ENCODE results near the gene IGFL3. TPM values are rescaled to one million over a fixed set of nuclear protein-coding genes. Genes with fewer than 3 reads are reported as not detected.
A peak's percentile ranks its signal among the peaks of the same experiment; 100 is the strongest.

IGFL3 gene
- total RNA-seq, 1 experiment from 2014 or later: not detected

DNA sequence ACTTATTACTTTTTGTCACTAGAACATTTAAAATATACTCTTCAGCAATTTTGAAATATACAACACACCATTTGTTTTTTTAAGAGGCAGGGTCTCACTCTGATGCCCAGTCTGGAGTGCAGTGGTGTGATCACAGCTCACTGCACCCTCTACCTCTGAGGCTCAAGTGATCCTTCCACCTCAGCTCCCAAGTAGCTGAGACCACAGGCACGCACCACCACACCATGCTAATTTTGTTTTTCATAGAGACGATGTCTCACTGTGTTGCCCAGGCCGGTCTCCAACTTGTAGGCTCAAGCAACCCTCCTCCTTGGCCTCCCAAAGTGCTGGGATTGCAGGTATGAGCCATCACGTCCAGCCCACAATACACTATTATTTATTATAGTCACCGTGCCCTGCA is 26.1 kb upstream of the IGFL3 start:
- Mint-ChIP-seq H3K9me3 (no peaks in the 10 kb centered on the region), H3K27me3 (ENCODE audit: low read depth) (peaks cover 23% of the 10 kb centered on the region), H3K4me1 (0 out of 2 replicates have a peak, but pooled peaks cover 4% of the 10 kb centered on the region), H3K4me3 (no peak overlapping the region), H3K36me3 (no peaks in the 10 kb centered on the region), H3K27ac (no peak overlapping the region)
- no peak for DNase-seq (ENCODE audit: low spot score)
- no peak for ATAC-seq
- TF ChIP-seq ZNF121 (CRISPR knock-in tag; IDR thresholded peaks at IDR 0.05): peak; percentile 69
- TF ChIP-seq, protein P1, sequence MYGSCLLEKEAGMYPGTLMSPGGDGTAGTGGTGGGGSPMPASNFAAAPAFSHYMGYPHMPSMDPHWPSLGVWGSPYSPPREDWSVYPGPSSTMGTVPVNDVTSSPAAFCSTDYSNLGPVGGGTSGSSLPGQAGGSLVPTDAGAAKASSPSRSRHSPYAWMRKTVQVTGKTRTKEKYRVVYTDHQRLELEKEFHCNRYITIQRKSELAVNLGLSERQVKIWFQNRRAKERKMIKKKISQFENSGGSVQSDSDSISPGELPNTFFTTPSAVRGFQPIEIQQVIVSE (CRISPR knock-in tag; IDR thresholded peaks at IDR 0.05; ENCODE audit: borderline replicate concordance): no peak
- POLR2A ChIA-PET: no interaction called here
- CTCF ChIA-PET: no interaction called here

DNA sequence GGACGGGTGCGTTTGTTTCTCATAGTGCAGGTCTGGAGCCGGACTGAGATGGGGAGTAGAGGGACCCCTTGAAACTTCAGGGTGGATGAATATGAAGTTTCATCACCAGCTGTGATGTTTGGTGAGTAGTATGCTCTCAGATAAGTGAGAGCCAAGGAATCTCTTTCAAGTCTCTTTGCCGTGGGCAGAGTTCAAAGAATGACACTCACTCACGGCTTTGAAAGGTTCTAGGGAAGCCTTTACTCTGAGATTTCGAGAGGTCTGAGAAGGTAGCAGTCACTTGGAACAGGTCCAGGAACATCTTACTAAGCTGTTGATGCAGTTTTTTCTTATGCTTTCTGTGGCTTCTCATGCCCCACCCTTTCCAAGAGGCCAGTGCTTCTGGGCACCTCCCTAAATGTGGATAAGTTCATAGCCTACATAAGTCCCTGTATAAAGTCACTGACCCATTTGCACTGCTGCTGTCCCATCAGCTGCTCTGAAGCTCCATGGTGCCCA is 23.4 kb upstream of the IGFL3 start, which contains the start of gene IGFL2:
Gene IGFL2 (plus strand): TSS at position 448 of the 498 bp plus-strand sequence. CDS start 41 bp downstream, at position 489.
- H3K9me3 Mint-ChIP-seq: no peaks in the 10 kb centered on the region
- H3K4me1 Mint-ChIP-seq: 0 out of 2 replicates have a peak, but pooled peaks cover 6% of the 10 kb centered on the region
- DNase-seq (ENCODE audit: low spot score) (no peak), ATAC-seq (no peak)
- peaks cover 18% of the 10 kb centered on the region for H3K27me3 Mint-ChIP-seq (ENCODE audit: low read depth)
- ChIA-PET CTCF (interaction anchor here (1.1 kb wide), 1 partner anchor 187 kb away, joined by 3 read pairs; no protein-coding TSS in a partner anchor), POLR2A (no interaction called here)
- H3K27ac Mint-ChIP-seq: no peak within 1 kb of the TSS
- no peak within 1 kb of the TSS for H3K4me3 Mint-ChIP-seq
- no peak for TF ChIP-seq SP1 (CRISPR knock-in tag; conservative IDR thresholded peaks at IDR 0.05)
- TF ChIP-seq, protein P2, sequence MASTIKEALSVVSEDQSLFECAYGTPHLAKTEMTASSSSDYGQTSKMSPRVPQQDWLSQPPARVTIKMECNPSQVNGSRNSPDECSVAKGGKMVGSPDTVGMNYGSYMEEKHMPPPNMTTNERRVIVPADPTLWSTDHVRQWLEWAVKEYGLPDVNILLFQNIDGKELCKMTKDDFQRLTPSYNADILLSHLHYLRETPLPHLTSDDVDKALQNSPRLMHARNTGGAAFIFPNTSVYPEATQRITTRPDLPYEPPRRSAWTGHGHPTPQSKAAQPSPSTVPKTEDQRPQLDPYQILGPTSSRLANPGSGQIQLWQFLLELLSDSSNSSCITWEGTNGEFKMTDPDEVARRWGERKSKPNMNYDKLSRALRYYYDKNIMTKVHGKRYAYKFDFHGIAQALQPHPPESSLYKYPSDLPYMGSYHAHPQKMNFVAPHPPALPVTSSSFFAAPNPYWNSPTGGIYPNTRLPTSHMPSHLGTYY (CRISPR knock-in tag; IDR thresholded peaks at IDR 0.05): no peak
- no peak for TF ChIP-seq RORB (CRISPR knock-in tag; IDR thresholded peaks at IDR 0.05)
- no peak for TF ChIP-seq CREM (CRISPR knock-in tag; IDR thresholded peaks at IDR 0.05)
- TF ChIP-seq FOXJ3 (CRISPR knock-in tag; IDR thresholded peaks at IDR 0.05; ENCODE audit: borderline replicate concordance): no peak
- no peak for TF ChIP-seq TP53 (CRISPR knock-in tag; IDR thresholded peaks at IDR 0.05)
- no peak for TF ChIP-seq SMAD3 (CRISPR knock-in tag; IDR thresholded peaks at IDR 0.05; ENCODE audit: borderline replicate concordance)
- no peak for TF ChIP-seq ZBTB21 (CRISPR knock-in tag; IDR thresholded peaks at IDR 0.05; ENCODE audit: borderline replicate concordance)
- TF ChIP-seq, protein P3, sequence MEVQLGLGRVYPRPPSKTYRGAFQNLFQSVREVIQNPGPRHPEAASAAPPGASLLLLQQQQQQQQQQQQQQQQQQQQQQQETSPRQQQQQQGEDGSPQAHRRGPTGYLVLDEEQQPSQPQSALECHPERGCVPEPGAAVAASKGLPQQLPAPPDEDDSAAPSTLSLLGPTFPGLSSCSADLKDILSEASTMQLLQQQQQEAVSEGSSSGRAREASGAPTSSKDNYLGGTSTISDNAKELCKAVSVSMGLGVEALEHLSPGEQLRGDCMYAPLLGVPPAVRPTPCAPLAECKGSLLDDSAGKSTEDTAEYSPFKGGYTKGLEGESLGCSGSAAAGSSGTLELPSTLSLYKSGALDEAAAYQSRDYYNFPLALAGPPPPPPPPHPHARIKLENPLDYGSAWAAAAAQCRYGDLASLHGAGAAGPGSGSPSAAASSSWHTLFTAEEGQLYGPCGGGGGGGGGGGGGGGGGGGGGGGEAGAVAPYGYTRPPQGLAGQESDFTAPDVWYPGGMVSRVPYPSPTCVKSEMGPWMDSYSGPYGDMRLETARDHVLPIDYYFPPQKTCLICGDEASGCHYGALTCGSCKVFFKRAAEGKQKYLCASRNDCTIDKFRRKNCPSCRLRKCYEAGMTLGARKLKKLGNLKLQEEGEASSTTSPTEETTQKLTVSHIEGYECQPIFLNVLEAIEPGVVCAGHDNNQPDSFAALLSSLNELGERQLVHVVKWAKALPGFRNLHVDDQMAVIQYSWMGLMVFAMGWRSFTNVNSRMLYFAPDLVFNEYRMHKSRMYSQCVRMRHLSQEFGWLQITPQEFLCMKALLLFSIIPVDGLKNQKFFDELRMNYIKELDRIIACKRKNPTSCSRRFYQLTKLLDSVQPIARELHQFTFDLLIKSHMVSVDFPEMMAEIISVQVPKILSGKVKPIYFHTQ (CRISPR knock-in tag; IDR thresholded peaks at IDR 0.05): no peak
- TF ChIP-seq NR3C1 (CRISPR knock-in tag; conservative IDR thresholded peaks at IDR 0.05; ENCODE audit: low read depth): no peak
- no peak for TF ChIP-seq ZNF423 (CRISPR knock-in tag; IDR thresholded peaks at IDR 0.05)
- TF ChIP-seq ZNF396 (CRISPR knock-in tag; IDR thresholded peaks at IDR 0.05; ENCODE audit: borderline replicate concordance): no peak
- no peak for TF ChIP-seq ELF4 (CRISPR knock-in tag; IDR thresholded peaks at IDR 0.05; ENCODE audit: low read depth)
- H3K36me3 Mint-ChIP-seq: no peaks in the 10 kb centered on the region

DNA sequence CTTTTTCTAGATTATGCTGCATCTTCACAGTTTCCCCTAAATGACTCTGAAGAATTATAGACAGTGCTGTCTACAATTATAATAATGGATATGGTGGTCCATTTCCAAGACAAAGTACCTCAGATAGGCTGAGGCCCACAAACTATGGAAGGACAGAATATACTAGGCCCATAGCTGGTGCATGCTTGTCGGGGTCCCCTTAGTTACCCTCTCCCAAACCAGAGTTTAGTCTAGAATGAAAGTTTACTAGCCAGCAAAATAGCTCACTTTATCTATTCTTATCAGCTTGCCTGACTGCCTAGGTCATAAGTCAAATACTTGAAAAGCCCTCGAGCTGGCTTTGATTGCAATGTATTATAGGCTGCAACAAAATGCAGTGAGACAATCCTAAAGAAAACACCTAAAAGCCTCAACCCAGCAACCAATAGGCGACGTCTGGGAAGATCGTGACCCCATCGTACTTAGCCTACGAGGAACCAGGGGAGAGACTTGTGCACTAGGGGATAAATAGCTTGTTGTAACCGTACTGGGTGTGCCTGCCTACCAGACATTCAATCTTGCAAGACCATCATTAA is 22.8 kb upstream of the IGFL3 start:
- Mint-ChIP-seq H3K4me3 (no peak overlapping the region), H3K9me3 (no peaks in the 10 kb centered on the region), H3K27me3 (ENCODE audit: low read depth) (peaks cover 18% of the 10 kb centered on the region), H3K27ac (no peak overlapping the region), H3K4me1 (0 out of 2 replicates have a peak, but pooled peaks cover 6% of the 10 kb centered on the region), H3K36me3 (no peaks in the 10 kb centered on the region)
- ChIA-PET POLR2A (no interaction called here), CTCF (interaction anchor here (1.1 kb wide), 1 partner anchor 186 kb away, joined by 3 read pairs; no protein-coding TSS in a partner anchor)
- DNase-seq (ENCODE audit: low spot score) (no peak), ATAC-seq (no peak)
- TF ChIP-seq TEAD1 (CRISPR knock-in tag; IDR thresholded peaks at IDR 0.05) (no peak), ZNF317 (CRISPR knock-in tag; IDR thresholded peaks at IDR 0.05; ENCODE audit: borderline replicate concordance, low read depth) (no peak), FOXJ3 (CRISPR knock-in tag; IDR thresholded peaks at IDR 0.05; ENCODE audit: borderline replicate concordance) (no peak), CREM (CRISPR knock-in tag; IDR thresholded peaks at IDR 0.05) (no peak), ZNF423 (CRISPR knock-in tag; IDR thresholded peaks at IDR 0.05) (no peak), FOXK1 (CRISPR knock-in tag; IDR thresholded peaks at IDR 0.05) (no peak)
- TF ChIP-seq, protein P4, sequence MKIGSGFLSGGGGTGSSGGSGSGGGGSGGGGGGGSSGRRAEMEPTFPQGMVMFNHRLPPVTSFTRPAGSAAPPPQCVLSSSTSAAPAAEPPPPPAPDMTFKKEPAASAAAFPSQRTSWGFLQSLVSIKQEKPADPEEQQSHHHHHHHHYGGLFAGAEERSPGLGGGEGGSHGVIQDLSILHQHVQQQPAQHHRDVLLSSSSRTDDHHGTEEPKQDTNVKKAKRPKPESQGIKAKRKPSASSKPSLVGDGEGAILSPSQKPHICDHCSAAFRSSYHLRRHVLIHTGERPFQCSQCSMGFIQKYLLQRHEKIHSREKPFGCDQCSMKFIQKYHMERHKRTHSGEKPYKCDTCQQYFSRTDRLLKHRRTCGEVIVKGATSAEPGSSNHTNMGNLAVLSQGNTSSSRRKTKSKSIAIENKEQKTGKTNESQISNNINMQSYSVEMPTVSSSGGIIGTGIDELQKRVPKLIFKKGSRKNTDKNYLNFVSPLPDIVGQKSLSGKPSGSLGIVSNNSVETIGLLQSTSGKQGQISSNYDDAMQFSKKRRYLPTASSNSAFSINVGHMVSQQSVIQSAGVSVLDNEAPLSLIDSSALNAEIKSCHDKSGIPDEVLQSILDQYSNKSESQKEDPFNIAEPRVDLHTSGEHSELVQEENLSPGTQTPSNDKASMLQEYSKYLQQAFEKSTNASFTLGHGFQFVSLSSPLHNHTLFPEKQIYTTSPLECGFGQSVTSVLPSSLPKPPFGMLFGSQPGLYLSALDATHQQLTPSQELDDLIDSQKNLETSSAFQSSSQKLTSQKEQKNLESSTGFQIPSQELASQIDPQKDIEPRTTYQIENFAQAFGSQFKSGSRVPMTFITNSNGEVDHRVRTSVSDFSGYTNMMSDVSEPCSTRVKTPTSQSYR (CRISPR knock-in tag; IDR thresholded peaks at IDR 0.05): no peak
- TF ChIP-seq, protein P5, sequence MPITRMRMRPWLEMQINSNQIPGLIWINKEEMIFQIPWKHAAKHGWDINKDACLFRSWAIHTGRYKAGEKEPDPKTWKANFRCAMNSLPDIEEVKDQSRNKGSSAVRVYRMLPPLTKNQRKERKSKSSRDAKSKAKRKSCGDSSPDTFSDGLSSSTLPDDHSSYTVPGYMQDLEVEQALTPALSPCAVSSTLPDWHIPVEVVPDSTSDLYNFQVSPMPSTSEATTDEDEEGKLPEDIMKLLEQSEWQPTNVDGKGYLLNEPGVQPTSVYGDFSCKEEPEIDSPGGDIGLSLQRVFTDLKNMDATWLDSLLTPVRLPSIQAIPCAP (CRISPR knock-in tag; IDR thresholded peaks at IDR 0.05): no peak

Data from WTC11 (cell line).